HCT116 (cell line): ENCODE measurements around the gene NPSR1. TPM values are rescaled to one million over a fixed set of nuclear protein-coding genes. Genes with fewer than 3 reads are reported as not detected.

Source experiments
- ATAC-seq: fragments of 200-7000 bp; cut with Tn5 transposase; 2 replicates; pipeline ENCODE4 v1.9.1; 2020; ENCODE audit warnings: mild to moderate bottlenecking, moderate library complexity
- BruUV-seq: library from RNA; stranded (reverse); fragments of 400-500 nt; replicated peaks from 2 replicates; lab custom pipeline; 2021; lab: Mats Ljungman, UMichigan
- CTCF ChIA-PET: fragments of 300-600 bp; sonication (Branson Sonifier 250); formaldehyde crosslinking; loops from one replicate; lab custom pipeline; 2021; ENCODE audit warnings: antibody characterized with exemption; lab: Charles Lee
- POLR2A ChIA-PET: fragments of 300-600, 350-600 bp; sonication (Branson Sonifier 250); formaldehyde crosslinking; loops from one replicate; lab custom pipeline; 2021; ENCODE audit warnings: antibody characterized with exemption; lab: Charles Lee
- RAD21 ChIA-PET, 2 experiments: fragments of 300-600 bp; sonication (Branson Sonifier 250); formaldehyde crosslinking; loops; one replicate each; lab custom pipeline; 2023; ENCODE audit warnings: low total read pairs in 2 of 2; ENCODE audit not compliant: uncharacterized antibody in 2 of 2, unreplicated experiment in 2 of 2, low non-redundant PET in 1 of 2; lab: Charles Lee
- DNase-seq: peaks from one replicate; pipeline ENCODE4 v3.0.0-alpha.2; 2010; ENCODE audit warnings: low read depth, low spot score
- H2AFZ ChIP-seq: fragments of 200-600 bp; shearing (Covaris generic), sonication (generic); 2 replicates; pipeline ENCODE4 v1.6.1; 2017; ENCODE audit warnings: low read depth, mixed run types, mixed read lengths, antibody characterized with exemption, low read length; ENCODE audit not compliant: poor library complexity, severe bottlenecking
- H3K27ac ChIP-seq: 2 replicates; pipeline ENCODE4 v1.5.1; 2012; ENCODE audit warnings: low read depth, low read length
- H3K27me3 ChIP-seq: fragments of 200-600 bp; sonication (generic); 2 replicates; pipeline ENCODE4 v1.6.1; 2016; ENCODE audit warnings: mixed run types, low read length, mixed read lengths; ENCODE audit not compliant: insufficient read depth
- H3K36me3 ChIP-seq, 2 experiments: fragments of 200-500 bp in 1 of 2; fragments of 200-600 bp in 1 of 2; sonication (Bioruptor generic) in 1 of 2; sonication (generic) in 1 of 2; 2 replicates each; pipeline versions ENCODE4 v1.5.1 to v1.6.1; 2014 to 2016; ENCODE audit warnings: low read length in 2 of 2, inconsistent platforms in 1 of 2, mixed read lengths in 1 of 2, mixed run types in 1 of 2; ENCODE audit not compliant: insufficient read depth in 2 of 2, control insufficient read depth in 1 of 2
- H3K4me1 ChIP-seq, 2 experiments: fragments of 200-600 bp in 1 of 2; sonication (generic) in 1 of 2; 2 replicates each; pipeline versions ENCODE4 v1.5.1 to v1.6.1; 2012 to 2017; ENCODE audit warnings: low read length in 2 of 2, inconsistent platforms in 1 of 2, mild to moderate bottlenecking in 1 of 2, mixed read lengths in 1 of 2, mixed run types in 1 of 2, moderate library complexity in 1 of 2; ENCODE audit not compliant: insufficient read depth in 2 of 2, control insufficient read depth in 1 of 2
- H3K4me2 ChIP-seq: fragments of 200-600 bp; sonication (generic); 2 replicates; pipeline ENCODE4 v1.6.1; 2017; ENCODE audit warnings: mixed run types, low read length, mixed read lengths
- H3K4me3 ChIP-seq, 2 experiments: fragments of 200-600 bp in 1 of 2; sonication (generic) in 1 of 2; replicated peaks in 1 of 2; 2 replicates each; pipeline ENCODE4 v1.5.1; 2011 to 2016; ENCODE audit warnings: low read length in 2 of 2, control low read depth in 1 of 2, low read depth in 1 of 2, mild to moderate bottlenecking in 1 of 2, mixed read lengths in 1 of 2, mixed run types in 1 of 2
- H3K79me2 ChIP-seq: fragments of 200-600 bp; sonication (generic); 2 replicates; pipeline ENCODE4 v1.6.1; 2017; ENCODE audit warnings: mild to moderate bottlenecking, mixed run types, low read length, moderate library complexity, mixed read lengths; ENCODE audit not compliant: insufficient read depth
- H3K9ac ChIP-seq: fragments of 200-600 bp; sonication (generic); 2 replicates; pipeline ENCODE4 v1.6.1; 2016; ENCODE audit warnings: low read length, mixed read lengths
- H3K9me2 ChIP-seq: fragments of 200-600 bp; sonication (generic), shearing (Covaris generic); 2 replicates; pipeline ENCODE4 v1.6.1; 2017; ENCODE audit warnings: mixed run types, mild to moderate bottlenecking, moderate library complexity; ENCODE audit not compliant: insufficient read depth
- H3K9me3 ChIP-seq, 2 experiments: fragments of 200-500 bp in 1 of 2; fragments of 200-600 bp in 1 of 2; sonication (Bioruptor generic) in 1 of 2; sonication (generic) in 1 of 2; 2 replicates each; pipeline ENCODE4 v1.6.1; 2014 to 2017; ENCODE audit warnings: low read length in 2 of 2, mixed read lengths in 2 of 2, inconsistent platforms in 1 of 2, low read depth in 1 of 2, mild to moderate bottlenecking in 1 of 2, mixed run types in 1 of 2, moderate library complexity in 1 of 2; ENCODE audit not compliant: control insufficient read depth in 1 of 2, insufficient read depth in 1 of 2
- H4K20me1 ChIP-seq: fragments of 200-600 bp; sonication (generic), shearing (Covaris generic); 2 replicates; pipeline ENCODE4 v1.6.1; 2017; ENCODE audit warnings: mixed run types, mild to moderate bottlenecking, moderate library complexity; ENCODE audit not compliant: insufficient read depth
- CBX3 ChIP-seq: IDR thresholded peaks from 2 replicates; pipeline ENCODE4 v1.6.1; 2012; ENCODE audit warnings: low read depth
- CTCF ChIP-seq, 3 experiments: fragments of 200-600 bp in 1 of 3; sonication (generic) in 1 of 3; IDR thresholded peaks in 2 of 3; conservative IDR thresholded peaks in 1 of 3; 2 replicates each; pipeline ENCODE4 v1.5.1; 2012 to 2017; ENCODE audit warnings: low read depth in 2 of 3, low read length in 2 of 3, antibody characterized with exemption in 1 of 3, borderline replicate concordance in 1 of 3, control low read depth in 1 of 3, mild to moderate bottlenecking in 1 of 3, mixed read lengths in 1 of 3, mixed run types in 1 of 3, moderate library complexity in 1 of 3; ENCODE audit not compliant: insufficient read depth in 1 of 3
- MAX ChIP-seq: IDR thresholded peaks from 2 replicates; pipeline ENCODE4 v1.6.1; 2012
- POLR2AphosphoS5 ChIP-seq: IDR thresholded peaks from 2 replicates; pipeline ENCODE4 v1.6.1; 2011; ENCODE audit warnings: mild to moderate bottlenecking, low read depth, low read length, moderate library complexity
- RAD21 ChIP-seq: IDR thresholded peaks from 2 replicates; pipeline ENCODE4 v1.6.1; 2012; ENCODE audit warnings: low read depth, mild to moderate bottlenecking
- SIN3A ChIP-seq: IDR thresholded peaks from 2 replicates; pipeline ENCODE4 v1.6.1; 2012; ENCODE audit warnings: low read depth
- SRF ChIP-seq: IDR thresholded peaks from 2 replicates; pipeline ENCODE4 v1.6.1; 2012; ENCODE audit warnings: low read depth
- intact Hi-C: fragments of 100-400 bp; cut with micrococcal nuclease; formaldehyde crosslinking; loops from 2 replicates; pipeline ENCODE4 v1.10.0; 2022
- total RNA-seq: library from RNA; stranded (reverse); gene quantifications from one replicate; pipeline ENCODE4 v1.2.1, GENCODE V29; 2021; ENCODE audit not compliant: unreplicated experiment

Gene NPSR1
- total RNA-seq, 1 experiment from 2014 or later: not detected

DNA sequence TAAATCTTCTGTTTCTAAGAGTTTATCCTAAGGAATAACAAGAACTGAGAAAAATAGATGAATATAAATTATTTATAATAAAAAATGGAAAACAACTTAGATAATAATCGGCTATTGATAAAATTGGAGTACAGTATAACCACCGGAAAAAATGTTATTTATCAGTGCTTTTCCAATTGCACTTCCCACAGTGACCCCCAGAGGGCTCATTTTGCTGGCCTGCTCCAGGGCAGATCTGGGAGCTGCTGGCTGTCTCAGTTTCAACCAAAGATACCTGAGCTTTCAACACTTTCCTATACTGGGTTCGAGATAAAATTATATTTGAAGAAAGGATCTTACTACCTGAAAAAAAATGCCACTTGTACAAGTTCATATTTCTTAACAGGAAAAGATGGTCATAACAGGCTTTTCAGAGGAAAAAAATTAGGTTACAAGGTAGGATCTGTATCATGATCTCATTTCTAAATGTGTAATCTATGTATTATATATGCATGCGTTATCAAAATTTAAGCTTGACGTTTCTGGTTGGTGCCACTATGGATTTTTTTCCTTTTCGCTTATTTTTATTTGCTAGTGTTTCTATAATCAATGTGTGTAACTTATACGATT is 165.7 kb downstream of the NPSR1 start:
- no peak overlapping the region for H2AFZ ChIP-seq
- H3K27ac ChIP-seq: no peak overlapping the region
- no peaks in the 10 kb centered on the region for H3K27me3 ChIP-seq
- RAD21 ChIA-PET: interaction anchor here in 1 of 2 experiments (1.0 kb wide), 2 partner anchors 77 to 104 kb away, joined by 3 read pairs; no protein-coding TSS in a partner anchor
- TF ChIP-seq SIN3A (no peak), RAD21 (peak; percentile 83), CTCF (IDR thresholded peaks at IDR 0.05 in 2 of 3, conservative IDR thresholded peaks at IDR 0.05 in 1 of 3; ENCODE audit: borderline replicate concordance in 1 of 3, insufficient read depth in 1 of 3, low read depth in 2 of 3, low read length in 2 of 3) (peak; percentile 73 to 85 (median 75))
- no peaks in the 10 kb centered on the region for H3K79me2 ChIP-seq
- H3K4me2 ChIP-seq: no peak overlapping the region
- POLR2A ChIA-PET: interaction anchor here (0.6 kb wide), 1 partner anchor 15 kb away, joined by 3 read pairs; no protein-coding TSS in a partner anchor
- H3K4me3 ChIP-seq: no peak overlapping the region
- H4K20me1 ChIP-seq: no peaks in the 10 kb centered on the region
- intact Hi-C loops: loop anchor here (1.0 kb wide), 2 partner anchors 105 to 212 kb away; no protein-coding TSS in a partner anchor
- H3K36me3 ChIP-seq: no peaks in the 10 kb centered on the region
- no peaks in the 10 kb centered on the region for H3K9me2 ChIP-seq
- BruUV-seq: no TSS peak
- DNase-seq: peak; percentile 41
- peak; percentile 77 for ATAC-seq
- no peaks in the 10 kb centered on the region for H3K9me3 ChIP-seq
- no peak overlapping the region for H3K9ac ChIP-seq
- H3K4me1 ChIP-seq: peaks cover 8 to 28% of the 10 kb centered on the region in 2 experiments
- CTCF ChIA-PET: interaction anchor here (0.7 to 1.6 kb wide), 6 partner anchors 21 to 690 kb away, joined by 3 to 12 read pairs (median 4); no protein-coding TSS in a partner anchor

- no peak overlapping the region for H3K4me3 ChIP-seq
- H2AFZ ChIP-seq: no peak overlapping the region
- no peak for ATAC-seq
- POLR2A ChIA-PET: no interaction called here
- peak; percentile 35; the same call in 1 of the 2 replicates for TF ChIP-seq MAX
- TF ChIP-seq POLR2AphosphoS5: no peak
- no peak for TF ChIP-seq SRF
- peak; percentile 22; the same call in 1 of the 2 replicates for TF ChIP-seq CBX3
- no peak overlapping the region for H3K9ac ChIP-seq
- 0 out of 2 replicates have a peak overlapping the region, but pooled peaks have one; percentile 1 for H3K4me2 ChIP-seq
- intact Hi-C loops: no loop called here
- no peaks in the 10 kb centered on the region for H3K36me3 ChIP-seq
- H3K9me2 ChIP-seq: no peaks in the 10 kb centered on the region
- no peak overlapping the region for H3K27ac ChIP-seq
- peaks cover 8 to 30% of the 10 kb centered on the region in 2 experiments for H3K4me1 ChIP-seq
- RAD21 ChIA-PET: no interaction called here
- no peaks in the 10 kb centered on the region for H3K9me3 ChIP-seq
- no peaks in the 10 kb centered on the region for H3K79me2 ChIP-seq
- no TSS peak for BruUV-seq
- no peaks in the 10 kb centered on the region for H4K20me1 ChIP-seq
- H3K27me3 ChIP-seq: no peaks in the 10 kb centered on the region
- CTCF ChIA-PET: no interaction called here
- DNase-seq: no peak
These were observed 167.2 kb downstream of the NPSR1 start for GRCh38 chr7:34825221-34825620.
